NCI-H1092 (cell line): ENCODE measurements around the gene LDAF1.
"Not testable (repeated sequence)": the region's sequence is repeated elsewhere in the genome, so short reads cannot be mapped to it uniquely, and the experiment has no call there.

Source experiments
- DNase-seq: peaks from one replicate; lab custom pipeline; 2025; lab: John Stamatoyannopoulos, UW

LDAF1 gene

GRCh38 chr16:21158208-21159110 is at the start of gene LDAF1:
Gene LDAF1, plus strand, starts transcription at chr16:21158674. Its CDS starts 2,509 bp downstream, at chr16:21161183.
- DNase-seq: no peak

DNA sequence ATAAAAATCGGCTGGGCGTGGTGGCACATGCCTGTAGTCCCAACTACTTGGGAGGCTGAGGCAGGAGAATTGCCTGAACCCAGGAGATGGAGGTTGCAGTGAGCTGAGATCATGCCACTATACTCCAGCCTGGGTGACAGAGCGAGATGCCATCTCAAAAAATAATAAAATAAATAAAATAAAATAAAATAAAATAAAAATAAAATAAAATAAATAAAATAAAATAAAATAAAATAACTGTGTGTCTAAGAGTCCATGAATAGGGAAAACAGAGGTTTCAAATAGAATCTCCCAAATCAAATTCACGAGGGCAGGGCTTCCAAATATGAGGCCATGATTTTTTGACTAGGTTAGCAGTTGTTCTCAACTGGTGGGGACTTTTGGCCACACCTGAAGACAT is 42.9 kb upstream of the LDAF1 start:
- not testable (repeated sequence) for DNase-seq

GRCh38 chr16:21116148-21116693 is 42.3 kb upstream of the LDAF1 start:
- DNase-seq: no peak

DNA sequence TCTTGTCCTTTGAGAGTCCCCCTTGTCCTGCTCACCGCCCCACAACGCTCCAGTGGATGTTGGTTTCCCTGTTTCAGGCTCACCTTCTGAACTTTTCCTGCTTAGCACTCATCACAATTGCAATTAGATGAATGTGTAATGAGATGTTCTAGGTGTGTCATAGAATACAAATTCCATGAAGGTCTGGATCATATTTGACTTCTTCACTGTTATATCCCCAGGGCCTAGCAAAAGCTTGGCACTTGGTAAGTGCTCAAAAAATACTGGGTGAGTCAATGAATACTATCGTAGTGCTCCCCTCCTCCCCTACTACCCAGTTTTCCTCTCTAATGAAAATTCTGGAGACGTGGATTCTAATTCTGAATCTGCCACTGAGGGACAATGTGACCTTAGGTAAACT is 40.9 kb upstream of the LDAF1 start:
- no peak for DNase-seq

- DNase-seq: no peak
Observed at GRCh38 chr16:21120976-21121520, 37.4 kb upstream of the LDAF1 start.

DNA sequence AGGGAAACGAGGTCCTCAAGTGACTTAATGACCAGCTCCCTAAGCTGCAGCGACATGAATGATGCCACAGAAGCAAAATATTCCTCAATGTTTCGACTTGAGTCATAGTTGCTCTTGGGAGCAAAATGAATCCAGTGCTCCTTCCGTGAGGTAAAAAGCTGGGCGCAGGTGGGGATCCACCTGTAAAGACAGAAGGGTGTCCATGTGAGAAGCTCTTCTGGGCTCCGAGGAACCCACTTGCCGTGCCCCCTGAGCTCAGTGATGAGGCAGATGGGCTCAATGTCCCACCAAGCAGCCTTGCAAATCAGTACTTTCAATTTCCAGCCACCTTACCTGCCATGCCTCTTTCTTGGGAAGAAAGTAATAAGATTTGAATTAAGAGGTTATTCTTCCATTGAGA is 33.3 kb upstream of the LDAF1 start:
- DNase-seq: no peak

DNA sequence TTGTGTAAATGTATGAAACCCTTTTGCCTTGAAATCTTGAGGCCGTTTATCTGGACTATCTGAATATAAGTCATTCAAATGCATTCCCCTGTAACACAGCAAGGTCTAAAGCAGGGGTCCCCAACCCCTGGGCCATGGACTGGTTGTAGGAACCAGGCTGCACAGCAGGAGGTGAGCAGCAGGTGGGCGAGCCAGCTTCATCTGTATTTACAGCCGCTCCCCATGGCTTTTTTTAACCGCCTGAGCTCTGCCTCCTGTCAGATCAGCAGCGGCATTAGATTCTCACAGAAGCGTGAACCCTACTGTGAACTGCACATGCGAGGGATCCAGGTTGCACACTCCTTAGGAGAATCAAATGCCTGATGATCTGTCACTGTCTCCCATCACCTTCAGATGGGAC is 32.0 kb upstream of the LDAF1 start:
- DNase-seq: no peak

DNA sequence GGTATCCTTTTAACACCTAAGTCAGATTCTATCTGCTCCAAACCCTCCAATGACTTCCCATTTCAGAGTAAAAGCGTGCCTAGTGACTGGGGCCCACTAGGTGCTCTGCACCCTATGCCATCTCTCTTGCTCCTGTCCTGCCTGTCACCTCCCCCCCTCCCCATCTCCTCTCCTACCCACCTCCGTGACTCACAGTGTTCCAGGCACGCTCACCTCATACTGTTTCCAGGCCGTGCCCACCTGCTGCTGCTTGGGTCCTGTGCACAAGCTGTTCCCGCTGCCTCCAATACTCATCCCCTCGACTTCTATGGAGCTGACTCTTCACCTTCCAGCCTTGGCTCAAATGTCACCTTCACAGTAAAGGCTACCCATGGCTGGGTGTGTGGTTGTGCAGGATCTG is 29.5 kb upstream of the LDAF1 start:
- no peak for DNase-seq

- DNase-seq: no peak
Observed at GRCh38 chr16:21130811-21131210, 27.7 kb upstream of the LDAF1 start.

DNA sequence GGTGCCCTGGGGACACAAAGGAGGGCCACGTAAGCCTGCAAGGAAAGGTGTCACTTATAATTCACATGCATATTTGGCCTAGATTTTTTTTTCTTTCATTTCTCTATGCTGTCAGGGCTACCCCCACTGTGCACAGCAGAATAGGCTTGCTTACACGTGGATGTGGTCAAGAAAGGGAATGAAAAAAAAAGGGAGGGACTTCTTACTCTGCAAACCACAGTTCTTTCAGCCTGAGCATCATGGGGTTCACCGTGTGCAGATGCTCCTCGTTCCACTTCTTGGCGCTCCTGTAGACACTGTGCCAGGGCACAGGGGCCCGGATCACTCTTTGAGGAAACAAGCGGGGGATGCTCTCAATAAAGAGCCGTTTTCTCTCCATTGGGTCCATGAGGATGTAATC is 24.4 kb upstream of the LDAF1 start:
- no peak for DNase-seq

GRCh38 chr16:21145738-21146137 is 12.7 kb upstream of the LDAF1 start:
- no peak for DNase-seq

DNA sequence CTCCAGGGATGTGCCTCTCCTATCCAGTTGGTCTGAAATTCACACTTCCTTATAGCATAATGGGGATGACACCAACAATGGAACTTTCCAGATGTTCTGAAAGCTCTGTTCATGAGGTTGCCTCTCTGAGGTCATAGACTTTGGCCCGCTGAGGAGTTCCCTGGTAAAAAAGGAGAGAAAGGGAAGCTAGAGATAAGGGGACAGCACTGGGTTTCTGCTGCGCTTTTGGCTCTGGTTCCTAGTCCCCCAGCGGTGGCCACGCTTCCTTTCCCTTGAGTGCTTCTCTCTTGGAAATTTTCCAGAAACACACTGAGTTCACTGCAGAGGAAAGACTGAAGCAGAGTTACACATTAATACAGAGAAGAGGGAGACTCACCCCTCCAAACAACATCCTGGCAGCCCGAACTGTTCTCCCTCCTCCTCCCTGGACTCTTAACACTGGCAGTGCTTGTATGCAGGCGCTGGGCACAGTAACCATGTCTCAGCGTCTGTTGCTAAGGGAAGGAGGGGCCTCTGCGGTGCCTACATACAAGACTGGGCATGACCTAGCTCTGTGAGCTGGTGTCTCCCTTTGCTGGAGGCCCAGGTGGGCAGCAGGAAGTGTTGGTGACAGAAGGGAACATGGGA is 8.0 kb upstream of the LDAF1 start, which contains the start of gene DNAH3:
Gene DNAH3, minus strand, starts transcription at position 472 of the 627 bp plus-strand sequence. CDS start 527 bp downstream, outside the sequence.
- DNase-seq: peak; percentile 17

- not testable (repeated sequence) for DNase-seq
Observed at GRCh38 chr16:21152160-21153030, 6.1 kb upstream of the LDAF1 start.

DNA sequence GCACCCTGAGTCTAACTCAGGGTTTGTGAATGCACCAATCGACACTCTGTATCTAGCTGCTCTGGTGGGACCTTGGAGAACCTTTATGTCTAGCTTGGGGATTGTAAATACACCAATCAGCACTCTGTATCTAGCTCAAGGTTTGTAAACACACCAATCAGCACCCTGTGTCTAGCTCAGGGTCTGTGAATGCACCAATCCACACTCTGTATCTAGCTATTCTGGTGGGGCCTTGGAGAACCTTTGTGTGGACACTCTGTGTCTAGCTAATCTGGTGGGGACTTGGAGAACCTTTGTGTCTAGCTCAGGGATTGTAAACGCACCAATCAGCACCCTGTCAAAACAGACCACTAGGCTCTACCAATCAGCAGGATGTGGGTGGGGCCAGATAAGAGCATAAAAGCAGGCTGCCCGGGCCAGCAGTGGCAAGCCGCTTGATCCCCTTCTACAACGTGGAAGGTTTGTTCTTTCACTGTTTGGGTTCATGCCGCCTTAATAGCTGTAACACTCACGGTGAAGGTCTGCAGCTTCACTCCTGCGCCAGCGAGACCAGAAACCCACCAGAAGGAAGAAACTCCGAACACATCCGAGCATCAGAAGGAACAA is 5.2 kb upstream of the LDAF1 start:
- DNase-seq: not testable (repeated sequence)

DNA sequence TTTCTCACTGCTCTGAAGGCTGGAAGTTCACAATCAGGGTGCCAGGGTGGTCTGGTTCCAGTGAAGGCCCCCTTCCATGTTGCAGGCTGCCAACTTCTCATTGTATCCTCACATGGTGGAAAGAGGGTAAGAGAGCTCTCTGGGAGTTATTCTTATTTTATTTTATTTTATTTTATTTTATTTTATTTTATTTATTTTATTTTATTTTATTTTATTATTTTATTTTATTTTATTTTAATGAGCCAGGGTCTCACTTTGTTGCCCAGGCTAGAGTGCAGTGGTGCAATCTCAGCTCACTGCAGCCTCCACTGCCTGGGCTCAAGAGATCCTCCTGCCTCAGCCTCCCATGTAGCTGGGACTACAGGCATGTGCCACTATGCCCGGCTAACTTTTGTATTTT is 2.5 kb upstream of the LDAF1 start:
- not testable (repeated sequence) for DNase-seq

- peak; percentile 12 for DNase-seq
Observed at GRCh38 chr16:21156767-21157467, 1.6 kb upstream of the LDAF1 start.

DNA sequence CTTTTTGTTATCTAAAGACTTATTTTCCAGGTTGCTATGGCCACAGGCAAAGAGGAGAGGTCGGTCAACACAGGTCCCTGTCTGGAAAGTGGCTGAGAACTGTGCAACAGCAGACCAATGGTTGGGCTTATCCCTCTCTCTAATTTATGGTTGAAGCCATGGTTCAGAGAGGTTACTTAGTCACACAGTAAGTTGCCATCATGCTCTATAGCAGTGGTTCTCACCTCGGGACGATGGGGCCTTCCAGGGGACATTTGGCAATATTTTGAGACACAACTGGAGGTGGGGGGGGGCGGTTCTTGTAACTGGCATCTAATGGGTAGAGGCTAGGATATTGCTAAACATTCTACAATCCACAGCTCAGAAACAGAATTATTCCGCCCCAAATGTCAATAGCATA is 842 bp upstream of the LDAF1 start:
- no peak for DNase-seq

DNA sequence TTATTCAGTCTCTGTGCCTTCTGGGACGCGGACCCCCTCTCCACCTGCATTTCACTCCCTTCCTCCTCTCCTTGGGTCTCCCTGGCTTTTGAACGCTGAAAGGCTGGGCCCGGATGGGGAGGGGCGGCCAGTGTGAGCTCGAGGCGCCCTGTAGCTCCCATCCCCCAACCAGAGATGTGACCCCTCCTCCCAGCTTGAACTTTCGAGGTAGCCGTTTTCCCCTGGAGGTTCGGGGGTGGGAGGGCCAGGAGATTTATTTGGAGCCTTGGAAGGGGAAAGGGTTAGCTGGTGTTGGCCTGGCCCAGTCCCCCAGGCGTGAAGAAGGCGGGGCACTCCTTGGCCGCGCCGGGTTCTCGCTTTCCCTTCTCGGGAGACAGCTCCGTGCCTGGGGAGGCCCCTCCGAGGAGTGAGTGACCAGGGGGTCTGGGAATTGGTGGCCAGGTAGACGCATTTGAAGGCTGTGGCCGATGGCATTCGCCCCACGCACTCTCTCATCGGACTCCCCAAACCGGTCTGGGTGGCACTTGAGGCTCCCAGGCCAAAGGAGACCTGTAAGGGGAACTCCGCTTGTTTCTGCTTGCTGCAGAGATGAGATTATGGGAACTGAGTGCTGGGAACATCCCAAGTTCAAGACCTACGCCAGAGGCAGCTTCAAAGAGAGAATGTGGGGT is 942 bp downstream of the LDAF1 start:
- no peak for DNase-seq

DNA sequence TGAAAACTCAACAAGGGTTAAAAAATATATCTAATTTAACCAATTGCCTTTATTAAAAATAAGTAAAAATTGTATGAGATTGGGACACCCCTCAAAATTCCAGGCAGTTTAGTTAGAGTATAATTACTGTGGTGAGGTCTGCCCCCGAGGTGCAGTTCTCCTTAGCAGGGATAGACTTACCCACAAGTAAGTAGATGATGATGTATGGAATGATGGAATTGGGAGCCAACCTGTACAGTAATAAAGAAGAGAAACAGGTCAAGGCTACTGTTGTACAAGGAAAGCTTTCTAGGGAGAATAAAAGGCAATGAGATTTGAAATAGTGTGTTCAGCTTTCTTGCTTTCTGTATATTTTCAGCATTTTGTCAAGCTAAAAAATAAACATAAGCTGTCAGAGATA is 1.8 kb downstream of the LDAF1 start:
- DNase-seq: no peak

DNA sequence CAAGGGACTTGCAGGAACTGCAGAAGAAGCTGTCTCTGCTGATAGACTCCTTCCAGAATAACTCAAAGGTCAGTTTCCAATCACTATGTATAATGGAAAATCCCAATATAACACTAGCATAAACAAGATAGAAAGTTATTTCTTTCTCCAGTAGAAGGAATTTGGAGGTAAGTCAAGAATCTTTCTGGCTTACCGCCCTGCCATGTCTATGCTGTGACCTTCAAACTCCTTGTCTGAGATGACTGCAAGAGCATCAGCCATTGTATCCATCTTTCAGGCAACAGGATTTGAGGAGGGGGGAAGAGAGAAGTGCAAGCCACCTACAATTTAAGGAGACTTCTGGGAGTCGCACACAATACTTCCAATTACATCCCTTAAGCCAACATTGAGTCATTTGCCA is 2.7 kb downstream of the LDAF1 start:
- no peak for DNase-seq
